A549 (cell line): Measurements from ENCODE around the gene ADA.

Source experiments
- BCL3 ChIP-seq: fragments of >200 bp; sonication (Bioruptor Twin); formaldehyde crosslinking; IDR thresholded peaks from 3 replicates; pipeline ENCODE4 v1.6.1; 2016
- CEBPB ChIP-seq, 2 experiments: fragments of >200 bp in 1 of 2; sonication (Bioruptor Twin) in 1 of 2; formaldehyde crosslinking in 1 of 2; IDR thresholded peaks; 2 replicates each; pipeline ENCODE4 v1.6.1; 2012 to 2016
- CHD2 ChIP-seq: fragments of 150-350 bp; IDR thresholded peaks from 2 replicates; pipeline ENCODE4 v1.6.1; 2014; ENCODE audit warnings: low read length; ENCODE audit not compliant: partially characterized antibody
- EP300 ChIP-seq, 2 experiments: fragments of >200 bp; sonication (Bioruptor Twin); formaldehyde crosslinking; IDR thresholded peaks; 2 replicates in 1 of 2; 3 replicates in 1 of 2; pipeline ENCODE4 v1.6.1; 2016 to 2017
- NFE2L2 ChIP-seq: fragments of 150-350 bp; conservative IDR thresholded peaks from 2 replicates; pipeline ENCODE4 v1.6.1; 2014; ENCODE audit warnings: low read length
- NR3C1 ChIP-seq: fragments of >200 bp; sonication (Bioruptor Twin); formaldehyde crosslinking; IDR thresholded peaks from 3 replicates; pipeline ENCODE4 v1.6.1; 2017
- POLR2A ChIP-seq: IDR thresholded peaks from 2 replicates; pipeline ENCODE4 v1.6.1; 2012; ENCODE audit warnings: mild to moderate bottlenecking, low read length
- RAD21 ChIP-seq, 2 experiments: fragments of >200 bp in 1 of 2; sonication (Bioruptor Twin) in 1 of 2; formaldehyde crosslinking in 1 of 2; IDR thresholded peaks in 1 of 2; conservative IDR thresholded peaks in 1 of 2; 2 replicates in 1 of 2; 3 replicates in 1 of 2; pipeline ENCODE4 v1.6.1; 2012 to 2018; ENCODE audit warnings: inconsistent platforms in 1 of 2
- REST ChIP-seq: fragments of 200-600 bp; sonication (generic); IDR thresholded peaks from 2 replicates; pipeline ENCODE4 v1.6.1; 2016; ENCODE audit warnings: antibody characterized with exemption, mild to moderate bottlenecking, moderate library complexity
- RFX5 ChIP-seq: fragments of 450-650 bp; IDR thresholded peaks from 2 replicates; pipeline ENCODE4 v1.7.1; 2014; ENCODE audit warnings: antibody characterized with exemption, mild to moderate bottlenecking, moderate library complexity
- SMC3 ChIP-seq: fragments of >200 bp; sonication (Bioruptor Twin); formaldehyde crosslinking; IDR thresholded peaks from 3 replicates; pipeline ENCODE4 v1.6.1; 2018; ENCODE audit warnings: inconsistent platforms
- TF ChIP-seq, protein P1 (sequence below): fragments of 450-650 bp; IDR thresholded peaks from 2 replicates; pipeline ENCODE4 v1.6.1; 2014; ENCODE audit warnings: antibody characterized with exemption
- TF ChIP-seq, protein P2 (sequence below): fragments of >200 bp; sonication (Bioruptor Twin); formaldehyde crosslinking; IDR thresholded peaks from 3 replicates; pipeline ENCODE4 v1.5.1; 2016

GRCh38 chr20:44576297-44576696, 75.2 kb downstream of the ADA start:
- no peak for TF ChIP-seq NR3C1
- TF ChIP-seq, protein P1, sequence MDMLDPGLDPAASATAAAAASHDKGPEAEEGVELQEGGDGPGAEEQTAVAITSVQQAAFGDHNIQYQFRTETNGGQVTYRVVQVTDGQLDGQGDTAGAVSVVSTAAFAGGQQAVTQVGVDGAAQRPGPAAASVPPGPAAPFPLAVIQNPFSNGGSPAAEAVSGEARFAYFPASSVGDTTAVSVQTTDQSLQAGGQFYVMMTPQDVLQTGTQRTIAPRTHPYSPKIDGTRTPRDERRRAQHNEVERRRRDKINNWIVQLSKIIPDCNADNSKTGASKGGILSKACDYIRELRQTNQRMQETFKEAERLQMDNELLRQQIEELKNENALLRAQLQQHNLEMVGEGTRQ = no peak
- TF ChIP-seq BCL3 = no peak
- TF ChIP-seq EP300 (IDR thresholded peaks at IDR 0.05) = no peak
- TF ChIP-seq, protein P2, sequence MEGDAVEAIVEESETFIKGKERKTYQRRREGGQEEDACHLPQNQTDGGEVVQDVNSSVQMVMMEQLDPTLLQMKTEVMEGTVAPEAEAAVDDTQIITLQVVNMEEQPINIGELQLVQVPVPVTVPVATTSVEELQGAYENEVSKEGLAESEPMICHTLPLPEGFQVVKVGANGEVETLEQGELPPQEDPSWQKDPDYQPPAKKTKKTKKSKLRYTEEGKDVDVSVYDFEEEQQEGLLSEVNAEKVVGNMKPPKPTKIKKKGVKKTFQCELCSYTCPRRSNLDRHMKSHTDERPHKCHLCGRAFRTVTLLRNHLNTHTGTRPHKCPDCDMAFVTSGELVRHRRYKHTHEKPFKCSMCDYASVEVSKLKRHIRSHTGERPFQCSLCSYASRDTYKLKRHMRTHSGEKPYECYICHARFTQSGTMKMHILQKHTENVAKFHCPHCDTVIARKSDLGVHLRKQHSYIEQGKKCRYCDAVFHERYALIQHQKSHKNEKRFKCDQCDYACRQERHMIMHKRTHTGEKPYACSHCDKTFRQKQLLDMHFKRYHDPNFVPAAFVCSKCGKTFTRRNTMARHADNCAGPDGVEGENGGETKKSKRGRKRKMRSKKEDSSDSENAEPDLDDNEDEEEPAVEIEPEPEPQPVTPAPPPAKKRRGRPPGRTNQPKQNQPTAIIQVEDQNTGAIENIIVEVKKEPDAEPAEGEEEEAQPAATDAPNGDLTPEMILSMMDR = peak; percentile 13; the same call in 1 of the 3 replicates
- peak in 1 of 2 experiments; percentile 36; a peak in 2 of 5 replicates for TF ChIP-seq RAD21 (conservative IDR thresholded peaks at IDR 0.05 in 1 of 2, IDR thresholded peaks at IDR 0.05 in 1 of 2)
- no peak for TF ChIP-seq RFX5
- no peak for TF ChIP-seq POLR2A
- no peak for TF ChIP-seq CHD2
- TF ChIP-seq SMC3 = no peak
- TF ChIP-seq NFE2L2 = no peak
- TF ChIP-seq REST = no peak
- no peak for TF ChIP-seq CEBPB (IDR thresholded peaks at IDR 0.05)
